NCI-H2029 treated with DMSO at 0.1 percent for 48 hours (cell line): ENCODE results near the gene MEOX1.

Experiments used
- DNase-seq: peaks from one replicate; lab custom pipeline; 2025; lab: John Stamatoyannopoulos, UW

MEOX1 gene

GRCh38 chr17:43655693-43656255 lies 5.9 kb downstream of the MEOX1 start:
- DNase-seq, result no peak

- no peak for DNase-seq
These were observed 9.6 kb downstream of the MEOX1 start for GRCh38 chr17:43652124-43652480.

GRCh38 chr17:43650471-43650870 lies 11.3 kb downstream of the MEOX1 start:
- no peak for DNase-seq

DNA sequence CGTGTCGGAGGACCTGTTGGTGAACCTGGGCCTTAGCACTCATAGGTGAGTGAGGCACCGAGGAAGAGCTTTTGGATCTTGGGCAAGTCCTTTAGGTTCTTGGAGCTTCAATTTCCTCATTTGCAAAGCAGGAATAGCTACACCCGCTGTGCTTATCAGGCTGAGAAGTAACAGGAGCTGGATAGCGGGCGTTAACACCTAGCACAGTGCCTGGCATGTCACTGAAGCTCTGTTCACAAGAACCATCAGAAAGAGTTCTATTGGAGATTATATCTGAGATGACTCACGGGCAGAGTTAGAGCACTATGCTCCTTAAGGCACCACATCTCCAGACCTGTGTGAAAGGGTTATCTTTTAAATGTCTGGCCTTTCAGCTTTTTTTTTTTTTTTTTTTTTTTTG lies 12.8 kb downstream of the MEOX1 start:
- no peak for DNase-seq

DNA sequence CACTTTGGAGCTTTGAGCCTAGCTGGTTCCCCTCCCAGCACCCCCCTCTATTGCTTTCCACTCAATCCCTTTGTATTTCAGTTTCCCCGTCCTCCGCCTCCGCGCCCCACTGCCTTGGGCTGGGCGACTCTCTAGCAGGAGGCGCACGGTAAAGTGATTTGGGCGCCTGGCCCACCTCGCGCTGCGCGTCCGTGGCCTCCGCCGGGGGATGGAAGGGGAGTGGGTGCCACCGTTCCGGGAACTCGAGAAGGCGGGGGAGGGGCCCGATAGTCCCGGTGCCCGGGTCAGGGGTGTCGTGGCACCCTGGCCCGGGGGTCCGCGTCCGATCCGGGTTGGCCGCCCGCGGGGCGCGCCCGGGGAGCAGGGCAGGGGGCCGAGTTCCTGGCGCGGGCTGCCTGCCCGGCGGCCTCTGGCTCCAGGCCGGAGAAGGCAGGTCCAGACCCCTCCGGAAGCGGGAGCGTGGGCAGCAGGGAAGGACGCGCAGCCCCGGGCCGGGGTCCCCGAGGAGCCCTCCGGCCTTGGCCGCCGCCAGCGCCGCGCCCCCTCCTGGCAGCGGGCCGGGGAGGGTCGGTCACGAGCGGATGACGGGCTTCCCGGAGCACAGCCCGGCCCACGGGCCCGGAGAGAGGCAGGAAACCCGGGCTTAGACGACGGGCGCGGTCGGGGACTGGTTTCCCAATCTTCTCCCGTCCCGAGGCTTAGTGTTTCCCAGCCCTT lies 15.8 kb downstream of the MEOX1 start:
- no peak for DNase-seq

GRCh38 chr17:43645450-43645764 lies 16.3 kb downstream of the MEOX1 start:
- no peak for DNase-seq

DNA sequence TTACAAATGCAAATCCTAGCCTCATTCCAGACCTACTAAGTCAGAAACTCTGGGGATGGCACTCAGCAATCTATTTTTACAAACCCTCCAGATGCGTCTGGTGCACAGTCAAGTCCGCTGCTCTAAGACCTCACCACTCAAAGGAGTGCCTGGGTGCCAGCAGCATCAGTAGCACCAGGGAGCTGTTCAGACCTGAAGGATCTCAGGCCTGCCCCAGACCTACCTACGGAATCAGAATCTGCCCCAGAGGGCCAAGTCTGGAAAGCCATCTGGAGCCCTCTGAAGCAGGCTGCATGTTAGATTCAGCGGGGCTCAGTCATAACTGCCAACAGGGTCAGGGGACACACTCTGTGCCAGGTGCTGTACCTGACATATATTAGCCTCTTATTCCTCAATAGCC lies 17.6 kb downstream of the MEOX1 start:
- no peak for DNase-seq

DNA sequence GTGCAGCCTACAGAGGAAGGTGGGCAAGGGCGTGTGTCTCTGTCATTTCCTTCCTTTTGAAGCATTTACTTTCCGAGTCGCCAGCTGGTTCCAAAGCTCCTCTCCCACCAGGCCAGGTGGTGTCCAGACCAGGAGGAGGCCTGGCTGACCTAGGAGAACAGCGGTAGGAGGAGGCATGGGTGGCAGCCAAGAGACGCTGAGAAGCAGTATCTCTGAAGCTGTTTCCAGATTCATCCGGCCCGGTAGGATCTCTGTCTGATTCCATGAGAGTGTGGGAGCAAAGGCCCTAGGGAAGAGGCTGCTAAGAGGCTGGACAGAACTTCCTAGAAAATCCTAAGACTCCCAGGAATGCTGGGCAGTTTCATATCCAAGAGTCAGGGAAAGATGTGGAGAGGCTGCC lies 20.3 kb downstream of the MEOX1 start:
- no peak for DNase-seq

DNA sequence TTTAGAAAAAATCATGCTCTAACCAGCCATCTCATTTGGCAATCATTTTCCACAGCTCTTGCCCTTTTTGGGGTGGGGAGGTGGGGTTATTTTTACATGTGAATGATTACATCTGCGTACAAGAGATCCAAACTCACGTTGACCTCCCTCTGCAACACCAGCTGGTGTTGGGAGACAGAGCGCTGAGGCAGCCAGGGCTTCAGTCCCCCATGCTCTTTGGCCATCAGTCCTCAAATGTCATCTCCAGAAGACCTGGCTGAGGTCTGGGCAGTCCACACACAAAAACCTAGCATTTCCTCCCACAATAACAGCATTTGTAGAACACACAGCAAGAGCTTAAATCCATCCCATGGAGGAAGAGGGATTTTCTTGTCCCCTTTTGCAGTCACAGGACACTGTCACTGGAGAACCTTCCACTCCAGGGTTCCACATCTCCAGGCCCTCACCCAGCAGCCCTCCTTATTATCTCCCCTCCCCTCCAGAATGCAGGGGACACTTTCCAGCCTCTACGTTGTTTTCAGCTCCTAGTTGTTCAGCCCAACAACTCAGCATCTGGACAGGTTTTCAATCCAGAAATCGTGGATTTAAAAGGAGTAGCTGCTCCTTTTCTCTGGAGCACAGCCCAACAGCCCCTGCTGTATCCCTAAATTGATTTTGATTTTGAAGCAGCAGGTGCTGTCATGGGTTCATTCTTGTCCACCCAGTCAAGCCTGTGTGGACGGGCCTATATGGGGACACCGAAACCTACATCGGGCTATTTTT lies 21.1 kb downstream of the MEOX1 start:
- no peak for DNase-seq

- DNase-seq, result no peak
These were observed 24.0 kb downstream of the MEOX1 start for GRCh38 chr17:43637563-43638323.

- DNase-seq, result no peak
These were observed 25.3 kb downstream of the MEOX1 start for GRCh38 chr17:43636426-43636825.

DNA sequence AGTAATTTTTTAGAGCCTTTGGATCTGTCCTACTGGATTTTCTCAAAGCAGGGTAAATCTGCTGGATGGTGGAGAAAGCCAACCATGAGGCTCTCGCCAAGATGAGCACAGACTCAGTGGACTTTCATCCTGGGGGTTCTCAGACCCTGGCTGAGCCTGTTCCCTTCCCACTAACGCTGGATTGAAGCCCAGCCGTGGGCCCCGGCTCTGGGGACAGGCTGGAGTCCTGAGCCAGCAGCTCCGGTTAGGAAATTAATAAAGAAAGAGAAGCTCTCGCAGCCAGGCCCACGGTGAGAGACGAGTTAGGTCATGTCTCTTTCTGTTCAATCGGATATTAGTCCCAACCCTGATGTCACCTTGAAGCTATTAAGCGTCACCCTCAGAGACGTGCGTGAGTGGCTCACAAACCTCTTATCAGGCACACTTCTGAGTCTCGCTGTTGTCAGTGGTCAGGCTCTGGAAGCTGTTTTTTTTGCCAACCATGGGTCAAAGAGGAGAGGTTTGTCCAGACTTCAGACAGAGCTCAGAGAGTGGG lies 27.1 kb downstream of the MEOX1 start:
- no peak for DNase-seq

DNA sequence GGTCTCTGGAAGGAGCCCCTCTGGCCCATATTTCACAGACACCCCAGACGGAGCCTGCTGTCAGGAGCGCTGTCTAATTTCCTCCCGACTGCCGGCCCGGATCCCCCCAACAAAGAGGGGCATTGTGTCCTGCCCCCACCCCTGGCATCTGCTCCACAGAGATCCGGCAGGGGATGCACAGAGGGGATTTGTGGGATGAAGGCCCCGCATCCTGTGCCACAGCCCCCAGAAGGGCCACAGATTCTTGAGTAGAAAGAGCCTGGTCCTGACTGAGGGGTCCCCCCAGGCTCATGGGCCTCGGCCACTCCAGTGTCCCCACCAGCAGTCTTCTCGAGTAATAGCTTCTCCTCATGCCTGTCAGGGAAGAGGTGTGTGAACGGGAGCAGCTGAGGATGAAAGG lies 29.5 kb downstream of the MEOX1 start:
- no peak for DNase-seq

GRCh38 chr17:43631429-43631828 lies 30.3 kb downstream of the MEOX1 start:
- no peak for DNase-seq

DNA sequence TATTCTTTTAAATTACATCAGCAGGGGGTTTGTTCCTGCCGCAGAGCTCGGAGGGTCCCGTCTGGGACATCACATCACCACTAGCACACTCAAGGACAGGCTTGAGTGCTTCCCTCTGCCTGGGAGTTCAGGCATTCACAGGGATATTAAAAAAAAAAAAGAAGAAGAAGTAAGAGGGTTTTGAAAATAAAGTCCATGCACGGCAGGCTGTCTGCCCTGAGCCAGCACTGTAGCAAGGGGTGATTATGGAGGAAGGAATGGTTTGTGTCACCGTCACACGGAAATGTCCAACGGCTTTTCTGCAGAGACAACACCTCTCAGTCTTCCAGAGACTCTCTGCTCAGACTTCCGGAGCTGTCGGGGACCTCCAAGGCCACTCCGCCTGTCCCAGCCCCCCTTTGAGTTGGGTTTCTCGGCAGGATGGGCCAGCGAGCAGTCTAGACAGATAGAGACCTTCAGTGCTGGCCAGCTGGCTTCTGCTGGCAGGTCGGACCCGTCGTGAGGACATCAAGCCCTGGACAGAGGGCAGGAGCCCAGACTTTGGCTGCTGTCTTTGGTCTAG lies 33.6 kb downstream of the MEOX1 start:
- DNase-seq, result no peak

- no peak for DNase-seq
These were observed 34.1 kb downstream of the MEOX1 start for GRCh38 chr17:43627653-43628052.

DNA sequence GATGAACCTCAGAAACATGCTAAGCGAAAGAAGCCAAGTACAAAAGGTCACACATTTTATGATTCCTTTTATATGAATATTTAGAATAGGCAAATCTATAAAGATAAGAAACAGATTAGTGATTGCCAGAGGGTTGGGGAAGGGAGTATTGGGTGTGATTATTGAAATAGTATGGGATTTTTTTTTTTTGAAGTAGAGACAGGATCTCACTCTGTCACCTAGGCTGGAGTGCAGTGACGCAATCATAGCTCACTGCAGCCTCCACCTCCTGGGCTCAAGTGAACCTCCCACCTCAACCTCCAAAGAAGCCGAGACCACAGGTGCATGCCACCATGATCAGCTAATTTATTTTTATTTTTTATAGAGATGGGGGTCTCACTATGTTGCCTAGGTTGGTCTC lies 35.7 kb downstream of the MEOX1 start:
- no peak for DNase-seq

DNA sequence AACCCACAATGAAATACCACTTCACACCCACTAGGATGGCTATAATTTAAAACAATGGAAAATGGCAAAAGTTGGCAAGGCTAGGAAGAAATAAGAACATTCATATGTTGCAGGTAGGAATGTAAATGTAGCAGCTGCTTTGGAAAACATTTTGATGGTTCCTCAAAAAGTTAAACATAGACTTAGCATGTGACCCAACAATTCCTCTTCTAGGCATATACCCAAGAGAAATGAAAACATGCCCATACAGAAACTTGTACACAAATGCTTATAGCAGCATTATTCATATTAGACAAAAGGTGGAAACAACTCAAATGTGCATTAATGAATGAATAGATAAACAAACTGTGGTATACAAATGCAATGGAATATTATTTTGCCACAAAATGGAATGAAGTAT lies 36.1 kb downstream of the MEOX1 start:
- DNase-seq, result no peak

GRCh38 chr17:43620581-43620980 lies 41.1 kb downstream of the MEOX1 start:
- no peak for DNase-seq

- no peak for DNase-seq
These were observed 41.6 kb downstream of the MEOX1 start for GRCh38 chr17:43620147-43620546.

DNA sequence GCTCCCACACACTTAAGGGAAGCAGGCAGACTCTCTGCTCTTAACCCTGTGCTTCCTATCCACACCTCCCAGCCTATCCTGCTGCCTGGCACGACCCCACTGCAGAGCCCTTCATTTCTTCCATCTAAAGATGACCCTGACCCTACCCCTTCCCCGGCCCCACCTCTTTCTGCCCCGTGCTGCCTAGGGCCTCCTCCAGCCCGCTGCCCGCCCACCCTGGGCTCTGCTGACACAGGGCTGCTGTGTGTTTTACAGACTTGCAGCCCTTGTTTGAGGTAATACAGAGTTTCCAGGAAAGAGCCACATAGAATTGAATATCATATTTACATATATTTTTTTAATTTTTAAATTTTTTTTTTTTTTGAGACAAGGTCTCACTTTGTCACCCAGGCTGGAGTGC lies 42.0 kb downstream of the MEOX1 start:
- DNase-seq, result no peak

DNA sequence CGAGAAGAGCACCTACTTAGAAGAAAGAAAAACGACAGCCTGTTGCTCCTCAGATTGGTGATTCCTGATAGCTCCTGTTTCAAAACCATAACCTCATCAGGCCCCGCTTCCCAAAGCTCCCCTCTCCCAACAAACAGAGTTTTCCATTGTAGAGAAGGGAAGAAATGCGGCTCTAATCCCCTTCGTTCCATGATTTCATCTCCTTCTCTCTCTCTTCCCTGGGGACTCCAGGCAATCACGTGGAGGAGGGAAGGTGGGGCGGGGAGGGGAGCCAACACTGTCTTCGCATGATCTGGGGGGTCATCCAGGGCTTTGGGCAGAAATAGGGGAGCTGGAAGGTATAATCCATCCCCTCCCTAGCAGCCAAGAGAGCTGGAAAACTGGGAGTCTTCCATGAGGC lies 43.4 kb downstream of the MEOX1 start:
- DNase-seq, result no peak
